Thyroid gland (tissue), 4 donors: Measurements from ENCODE around the gene CNOT10. TPM values are rescaled to one million over a fixed set of nuclear protein-coding genes. Genes with fewer than 3 reads are reported as not detected.
"Not testable (repeated sequence)": the region's sequence is repeated elsewhere in the genome, so short reads cannot be mapped to it uniquely, and the experiment has no call there.

Experiments used
- DNase-seq, 2 donors: peaks; one replicate each; pipeline ENCODE4 v3.0.0-alpha.2; 2019
- H3K27ac ChIP-seq, 3 donors: fragments of 200-600 bp; sonication (generic); 1 replicate in 2 of 3; 2 replicates in 1 of 3; pipeline ENCODE4 v1.5.1; 2016 to 2019; ENCODE audit warnings: mild to moderate bottlenecking in 1 of 3, moderate library complexity in 1 of 3
- H3K27me3 ChIP-seq: fragments of 200-600 bp; sonication (generic); one replicate; pipeline ENCODE4 v1.5.1; 2019
- H3K36me3 ChIP-seq, 2 donors: fragments of 200-600 bp; sonication (generic); one replicate each; pipeline ENCODE4 v1.5.1; 2016 to 2019
- H3K4me1 ChIP-seq, 2 donors: fragments of 200-600 bp; sonication (generic); one replicate each; pipeline ENCODE4 v1.5.1; 2017 to 2019
- H3K4me3 ChIP-seq, 3 donors: fragments of 200-600 bp; sonication (generic); replicated peaks in 1 of 3; 1 replicate in 2 of 3; 2 replicates in 1 of 3; pipeline ENCODE4 v1.5.1; 2016; ENCODE audit warnings: mild to moderate bottlenecking in 1 of 3
- H3K9me3 ChIP-seq: fragments of 200-600 bp; sonication (generic); one replicate; pipeline ENCODE4 v1.5.1; 2017
- POLR2A ChIP-seq, 2 donors: fragments of 450-650 bp; IDR thresholded peaks; one replicate each; pipeline ENCODE4 v1.6.1; 2017; ENCODE audit warnings: antibody characterized with exemption in 2 of 2, mild to moderate bottlenecking in 2 of 2, moderate library complexity in 1 of 2
- WGBS, 2 donors: methylation state at CpG; one replicate each; pipeline ENCODE4 v1.1.5; 2017; 5-methylcytosine and 5-hydroxymethylcytosine counted together
- intact Hi-C: fragments of 100-400 bp; cut with DNase I; formaldehyde crosslinking; loops from one replicate; pipeline ENCODE4 v1.15.1; 2023
- total RNA-seq, 4 donors: library from RNA; depleted of rRNA; stranded (reverse); fragments of >200 nt; gene quantifications; one replicate each; pipeline ENCODE4 v1.2.3, GENCODE V29; 2016
- TF ChIP-seq, protein P1 (sequence below), 6 experiments: fragments of 200-600 bp in 3 of 6; fragments of 450-650 bp in 3 of 6; sonication (generic) in 3 of 6; IDR thresholded peaks; one replicate each; pipeline ENCODE4 v1.5.1; 2016 to 2019; ENCODE audit warnings: antibody characterized with exemption in 6 of 6, mild to moderate bottlenecking in 2 of 6, inconsistent platforms in 1 of 6, moderate library complexity in 1 of 6

CNOT10 gene
- total RNA-seq, 4 donors from 2014 or later = 23.6 to 28.2 (median 26.8) TPM

DNA sequence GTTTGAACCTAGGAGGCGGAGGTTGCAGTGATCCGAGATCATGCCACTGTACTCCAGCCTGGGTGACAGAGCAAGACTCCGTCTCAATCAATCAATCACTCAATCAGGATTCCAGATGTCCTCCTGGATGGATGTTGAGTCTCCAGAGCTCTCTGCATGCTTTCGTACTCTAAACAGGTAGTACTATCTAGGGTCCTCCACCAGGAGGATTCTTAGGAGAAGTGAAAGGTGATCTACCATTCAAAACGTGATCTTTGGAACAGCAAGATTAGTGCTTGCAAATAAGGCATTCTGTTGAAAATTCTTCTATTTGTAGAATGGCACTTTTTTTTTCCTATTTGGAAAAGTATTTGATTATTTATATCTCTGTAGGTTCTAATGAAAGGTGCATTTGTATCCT, 34.3 kb downstream of the CNOT10 start:
- no peak for DNase-seq
- H3K36me3 ChIP-seq = peaks cover 0 to 9% of the 10 kb centered on the region in 2 donors
- H3K9me3 ChIP-seq = no peaks in the 10 kb centered on the region
- no peak for TF ChIP-seq POLR2A (IDR thresholded peaks at IDR 0.05)
- TF ChIP-seq, protein P1, sequence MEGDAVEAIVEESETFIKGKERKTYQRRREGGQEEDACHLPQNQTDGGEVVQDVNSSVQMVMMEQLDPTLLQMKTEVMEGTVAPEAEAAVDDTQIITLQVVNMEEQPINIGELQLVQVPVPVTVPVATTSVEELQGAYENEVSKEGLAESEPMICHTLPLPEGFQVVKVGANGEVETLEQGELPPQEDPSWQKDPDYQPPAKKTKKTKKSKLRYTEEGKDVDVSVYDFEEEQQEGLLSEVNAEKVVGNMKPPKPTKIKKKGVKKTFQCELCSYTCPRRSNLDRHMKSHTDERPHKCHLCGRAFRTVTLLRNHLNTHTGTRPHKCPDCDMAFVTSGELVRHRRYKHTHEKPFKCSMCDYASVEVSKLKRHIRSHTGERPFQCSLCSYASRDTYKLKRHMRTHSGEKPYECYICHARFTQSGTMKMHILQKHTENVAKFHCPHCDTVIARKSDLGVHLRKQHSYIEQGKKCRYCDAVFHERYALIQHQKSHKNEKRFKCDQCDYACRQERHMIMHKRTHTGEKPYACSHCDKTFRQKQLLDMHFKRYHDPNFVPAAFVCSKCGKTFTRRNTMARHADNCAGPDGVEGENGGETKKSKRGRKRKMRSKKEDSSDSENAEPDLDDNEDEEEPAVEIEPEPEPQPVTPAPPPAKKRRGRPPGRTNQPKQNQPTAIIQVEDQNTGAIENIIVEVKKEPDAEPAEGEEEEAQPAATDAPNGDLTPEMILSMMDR (IDR thresholded peaks at IDR 0.05) = no peak
- WGBS, 2 donors = 90 to 91% methylated on average over 5 of the region's 5 CpGs
- no peaks in the 10 kb centered on the region for H3K27me3 ChIP-seq
- H3K27ac ChIP-seq = no peak overlapping the region
- H3K4me1 ChIP-seq = no peaks in the 10 kb centered on the region
- no peak overlapping the region for H3K4me3 ChIP-seq
- intact Hi-C loops = no loop called here

DNA sequence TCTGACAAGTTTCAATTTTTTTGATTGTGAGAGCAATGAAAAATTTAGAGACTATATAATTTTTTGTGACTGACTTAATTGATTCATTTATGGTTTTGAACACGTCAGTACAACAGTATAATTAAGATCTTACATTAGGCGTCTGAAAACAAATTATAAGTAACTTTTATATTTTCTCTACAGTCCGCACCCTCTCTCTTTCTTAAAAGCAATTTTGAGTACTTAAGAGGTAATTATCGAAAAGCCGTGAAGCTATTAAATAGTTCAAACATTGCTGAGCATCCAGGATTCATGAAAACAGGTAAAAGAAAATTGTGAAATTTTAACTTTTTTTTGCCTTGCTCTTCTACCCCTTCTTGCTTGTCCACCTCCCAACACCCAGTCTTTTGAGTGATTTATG, 34.9 kb downstream of the CNOT10 start:
- intact Hi-C loops = no loop called here
- DNase-seq = no peak
- Histone ChIP-seq H3K36me3 (peaks cover 0 to 9% of the 10 kb centered on the region in 2 donors), H3K27ac (no peak overlapping the region), H3K4me1 (no peaks in the 10 kb centered on the region), H3K4me3 (no peak overlapping the region), H3K27me3 (no peaks in the 10 kb centered on the region), H3K9me3 (no peaks in the 10 kb centered on the region)
- TF ChIP-seq, protein P1 (IDR thresholded peaks at IDR 0.05) = no peak
- TF ChIP-seq POLR2A (IDR thresholded peaks at IDR 0.05) = no peak
- whole genome bisulfite sequencing, 2 donors = 96 to 97% methylated on average over 5 of the region's 5 CpGs

DNA sequence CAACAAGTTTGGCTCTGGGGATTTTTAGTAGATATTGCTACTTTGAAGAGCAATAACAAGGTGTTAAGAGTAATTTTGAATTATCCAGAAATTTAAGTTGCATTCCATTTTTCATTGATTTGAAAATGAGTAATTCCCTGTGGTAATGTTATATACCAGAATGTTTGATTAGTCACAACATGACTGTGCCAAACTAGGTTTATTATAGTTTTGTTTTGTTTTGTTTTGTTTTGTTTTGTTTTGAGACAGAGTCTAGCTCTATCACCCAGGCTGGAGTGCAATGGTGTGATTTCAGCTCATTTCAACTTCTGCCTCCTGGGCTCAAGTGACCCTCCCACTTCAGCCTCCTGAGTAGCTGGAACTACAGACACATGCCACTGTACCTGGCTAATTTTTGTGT, 40.7 kb downstream of the CNOT10 start:
- Histone ChIP-seq H3K27ac (no peak overlapping the region), H3K27me3 (no peaks in the 10 kb centered on the region), H3K4me1 (no peaks in the 10 kb centered on the region), H3K4me3 (no peak overlapping the region), H3K9me3 (no peaks in the 10 kb centered on the region), H3K36me3 (peaks cover 0 to 3% of the 10 kb centered on the region in 2 donors)
- intact Hi-C loops = no loop called here
- DNase-seq = no peak
- TF ChIP-seq, protein P1 (IDR thresholded peaks at IDR 0.05) = no peak

DNA sequence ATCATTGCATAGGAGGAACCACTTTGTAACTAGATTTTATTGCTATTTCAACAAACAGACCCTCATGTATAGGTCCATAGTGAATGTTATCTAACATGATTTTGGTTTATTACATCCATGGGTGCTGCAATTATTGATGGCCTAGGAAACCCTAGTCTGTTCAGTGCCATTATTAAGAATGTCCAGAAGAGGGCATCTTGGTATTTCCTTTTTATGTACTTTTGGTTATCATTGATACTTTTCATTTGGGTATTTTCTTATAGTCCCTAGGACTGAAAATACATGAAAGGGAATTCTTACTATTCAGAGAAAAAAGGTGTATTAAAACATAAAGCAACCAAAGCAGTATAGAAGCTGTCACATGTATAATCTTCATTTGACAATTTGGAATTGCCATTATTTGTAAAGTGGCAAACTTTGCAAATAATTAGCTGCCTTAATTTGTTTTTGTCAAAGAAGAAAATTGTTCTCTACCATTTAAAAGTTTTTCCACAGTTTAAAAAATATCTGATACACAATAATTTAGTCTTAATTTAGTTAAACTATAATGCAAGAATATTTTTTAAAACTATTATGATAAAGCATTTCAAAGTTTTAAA, 48.7 kb downstream of the CNOT10 start:
- Histone ChIP-seq H3K27me3 (no peaks in the 10 kb centered on the region), H3K36me3 (peaks cover 0 to 20% of the 10 kb centered on the region in 2 donors), H3K9me3 (no peaks in the 10 kb centered on the region), H3K4me1 (no peaks in the 10 kb centered on the region), H3K4me3 (no peak overlapping the region), H3K27ac (no peak overlapping the region)
- intact Hi-C loops = no loop called here
- no peak for DNase-seq
- TF ChIP-seq POLR2A (IDR thresholded peaks at IDR 0.05) = no peak
- TF ChIP-seq, protein P1 (IDR thresholded peaks at IDR 0.05) = peak in 5 of 6 experiments; percentile 13 to 65 (median 57)

DNA sequence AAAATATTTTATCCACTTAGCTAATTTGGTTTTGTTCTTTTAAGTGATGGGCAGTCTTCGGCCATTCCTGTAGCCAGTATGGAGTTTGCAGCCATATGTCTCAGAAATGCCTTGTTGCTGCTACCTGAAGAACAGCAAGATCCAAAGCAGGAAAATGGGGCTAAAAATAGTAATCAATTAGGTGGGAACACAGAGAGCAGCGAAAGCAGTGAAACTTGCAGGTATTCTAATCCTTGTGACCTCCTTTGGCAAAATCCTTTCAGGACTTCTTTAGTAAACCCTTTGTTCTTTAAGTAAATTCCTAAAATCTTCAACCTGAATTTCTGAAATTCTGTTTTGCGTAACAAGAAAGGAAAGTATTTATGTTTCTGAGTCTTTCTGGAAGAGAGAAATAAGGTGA, 49.8 kb downstream of the CNOT10 start:
- Histone ChIP-seq H3K36me3 (peaks cover 0 to 20% of the 10 kb centered on the region in 2 donors), H3K27ac (no peak overlapping the region), H3K27me3 (no peaks in the 10 kb centered on the region), H3K4me3 (no peak overlapping the region), H3K4me1 (no peaks in the 10 kb centered on the region), H3K9me3 (no peaks in the 10 kb centered on the region)
- intact Hi-C loops = loop anchor here (5.0 kb wide), 1 partner anchor 198 kb away; no protein-coding TSS in a partner anchor
- no peak for DNase-seq
- WGBS, 2 donors = 96 to 97% methylated on average over 3 of the region's 3 CpGs
- no peak for TF ChIP-seq POLR2A (IDR thresholded peaks at IDR 0.05)
- TF ChIP-seq, protein P1 (IDR thresholded peaks at IDR 0.05) = no peak

DNA sequence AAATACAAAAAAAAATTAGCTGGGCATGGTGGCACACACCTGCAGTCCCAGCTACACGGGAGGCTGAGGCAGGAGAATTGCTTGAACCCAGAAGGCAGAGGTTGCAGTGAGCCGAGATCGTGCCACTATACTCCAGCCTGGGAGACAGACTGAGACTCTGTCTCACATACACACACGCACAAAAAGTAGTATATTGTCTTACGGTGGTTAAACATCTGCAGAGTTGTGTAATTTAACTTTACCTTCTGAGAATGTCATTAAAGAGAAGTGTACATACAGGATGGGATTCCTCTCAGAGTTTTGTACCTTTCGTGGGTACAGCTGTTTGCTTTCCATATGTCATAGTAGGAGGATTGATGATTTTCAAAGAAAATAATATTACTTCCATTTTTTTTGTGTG, 58.5 kb downstream of the CNOT10 start:
- H3K36me3 ChIP-seq, intact Hi-C loops, H3K4me1 ChIP-seq, DNase-seq, H3K9me3 ChIP-seq, H3K27ac ChIP-seq, H3K27me3 ChIP-seq, H3K4me3 ChIP-seq: not testable (repeated sequence)
- 97% methylated on average over 6 of the region's 6 CpGs for WGBS, 2 donors
